Tibial artery (tissue), 4 donors: ENCODE data around the gene NBEA.

Experiments used
- DNase-seq, 2 donors: peaks; one replicate each; pipeline ENCODE4 v3.0.0-alpha.2; 2019
- H3K27ac ChIP-seq, 2 donors: fragments of 200-600 bp; sonication (generic) in 1 of 2; 1 replicate in 1 of 2; 2 replicates in 1 of 2; pipeline ENCODE4 v1.5.1; 2018 to 2019; ENCODE audit warnings: mild to moderate bottlenecking in 1 of 2
- H3K27me3 ChIP-seq, 2 donors: fragments of 200-600 bp; sonication (generic) in 1 of 2; one replicate each; pipeline versions ENCODE4 v1.5.1 to v1.6.0; 2016 to 2019
- H3K36me3 ChIP-seq, 3 donors: fragments of 200-600 bp; sonication (generic) in 2 of 3; one replicate each; pipeline ENCODE4 v1.5.1; 2016 to 2019; ENCODE audit warnings: mild to moderate bottlenecking in 2 of 3
- H3K4me1 ChIP-seq, 4 donors: fragments of 200-600 bp; sonication (generic) in 2 of 4; 1 replicate in 3 of 4; 2 replicates in 1 of 4; pipeline ENCODE4 v1.5.1; 2016 to 2019
- H3K4me3 ChIP-seq, 2 donors: fragments of 200-600 bp; sonication (generic) in 1 of 2; 1 replicate in 1 of 2; 2 replicates in 1 of 2; pipeline ENCODE4 v1.5.1; 2018 to 2019; ENCODE audit warnings: mild to moderate bottlenecking in 2 of 2
- H3K9me3 ChIP-seq, 3 donors: fragments of 200-600 bp; sonication (generic) in 1 of 3; one replicate each; pipeline ENCODE4 v1.5.1; 2016 to 2019
- intact Hi-C: fragments of 100-400 bp; cut with DNase I; formaldehyde crosslinking; loops from one replicate; pipeline ENCODE4 v1.15.0; 2023; ENCODE audit warnings: low total_unique reads
- TF ChIP-seq, protein P1 (sequence below), 2 experiments: fragments of 200-600 bp in 1 of 2; fragments of 450-650 bp in 1 of 2; IDR thresholded peaks; one replicate each; pipeline ENCODE4 v1.5.1; 2017 to 2019; ENCODE audit warnings: antibody characterized with exemption in 2 of 2, mild to moderate bottlenecking in 1 of 2, moderate library complexity in 1 of 2

Gene NBEA

DNA sequence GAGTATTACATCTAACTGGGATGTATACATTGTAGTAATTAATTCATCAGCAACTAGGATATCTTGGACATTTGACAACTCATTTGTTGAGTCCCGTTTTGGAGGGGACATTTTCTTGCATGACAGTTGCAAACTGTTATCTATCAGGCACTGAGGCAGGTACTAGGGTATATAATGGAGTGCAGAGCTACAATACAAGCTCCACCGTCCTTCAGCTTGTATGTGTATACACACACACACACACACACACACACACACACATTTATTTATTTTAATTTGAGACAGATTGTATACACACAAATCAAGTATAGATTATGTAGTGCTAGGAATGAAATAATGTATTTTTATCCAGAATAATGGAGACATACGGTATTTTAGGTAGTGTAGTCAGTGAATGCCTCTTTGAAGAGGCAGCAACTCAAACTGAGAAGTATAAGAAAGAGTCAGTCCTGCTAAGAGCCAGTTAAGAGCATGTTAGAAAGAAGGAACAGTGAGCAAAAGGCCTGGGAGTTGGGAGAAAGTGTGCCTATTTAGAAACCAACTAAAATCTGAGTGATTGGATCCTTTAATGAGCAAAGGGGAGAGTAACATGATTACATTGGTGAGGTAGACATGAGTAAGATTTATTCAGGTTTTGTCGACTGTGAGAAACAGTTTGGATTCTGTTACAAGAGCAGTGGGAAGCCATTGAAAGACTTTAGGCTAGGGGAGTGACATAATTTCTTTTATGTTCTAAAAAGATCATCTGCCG, 74.5 kb downstream of the NBEA start:
- no peaks in the 10 kb centered on the region for H3K9me3 ChIP-seq
- no peak for DNase-seq
- intact Hi-C loops: no loop called here
- no peak overlapping the region for H3K4me3 ChIP-seq
- TF ChIP-seq, protein P1, sequence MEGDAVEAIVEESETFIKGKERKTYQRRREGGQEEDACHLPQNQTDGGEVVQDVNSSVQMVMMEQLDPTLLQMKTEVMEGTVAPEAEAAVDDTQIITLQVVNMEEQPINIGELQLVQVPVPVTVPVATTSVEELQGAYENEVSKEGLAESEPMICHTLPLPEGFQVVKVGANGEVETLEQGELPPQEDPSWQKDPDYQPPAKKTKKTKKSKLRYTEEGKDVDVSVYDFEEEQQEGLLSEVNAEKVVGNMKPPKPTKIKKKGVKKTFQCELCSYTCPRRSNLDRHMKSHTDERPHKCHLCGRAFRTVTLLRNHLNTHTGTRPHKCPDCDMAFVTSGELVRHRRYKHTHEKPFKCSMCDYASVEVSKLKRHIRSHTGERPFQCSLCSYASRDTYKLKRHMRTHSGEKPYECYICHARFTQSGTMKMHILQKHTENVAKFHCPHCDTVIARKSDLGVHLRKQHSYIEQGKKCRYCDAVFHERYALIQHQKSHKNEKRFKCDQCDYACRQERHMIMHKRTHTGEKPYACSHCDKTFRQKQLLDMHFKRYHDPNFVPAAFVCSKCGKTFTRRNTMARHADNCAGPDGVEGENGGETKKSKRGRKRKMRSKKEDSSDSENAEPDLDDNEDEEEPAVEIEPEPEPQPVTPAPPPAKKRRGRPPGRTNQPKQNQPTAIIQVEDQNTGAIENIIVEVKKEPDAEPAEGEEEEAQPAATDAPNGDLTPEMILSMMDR (IDR thresholded peaks at IDR 0.05): no peak
- no peaks in the 10 kb centered on the region for H3K27me3 ChIP-seq
- H3K36me3 ChIP-seq: no peaks in the 10 kb centered on the region
- no peaks in the 10 kb centered on the region for H3K4me1 ChIP-seq
- no peak overlapping the region for H3K27ac ChIP-seq

DNA sequence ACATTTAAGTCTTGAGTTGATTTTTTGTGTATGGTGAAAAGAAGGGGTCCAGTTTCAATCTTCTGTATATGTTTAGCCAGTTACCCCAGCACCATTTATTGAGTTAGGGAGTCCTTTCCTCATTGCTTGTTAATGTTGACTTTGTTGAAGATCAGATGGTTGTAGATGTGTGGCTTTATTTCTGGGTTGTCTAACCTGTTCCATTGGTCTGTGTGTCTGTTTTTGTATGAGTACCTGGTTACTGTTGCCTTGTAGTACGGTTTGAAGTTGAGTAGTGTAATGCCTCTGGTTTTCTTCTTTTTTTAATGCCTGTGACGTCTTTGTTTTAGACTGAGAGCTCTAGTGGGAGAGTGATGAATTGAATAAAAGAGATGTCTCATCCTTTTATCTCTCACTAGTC, 83.2 kb downstream of the NBEA start:
- TF ChIP-seq, protein P1 (IDR thresholded peaks at IDR 0.05): no peak
- Histone ChIP-seq H3K36me3 (no peaks in the 10 kb centered on the region), H3K9me3 (no peaks in the 10 kb centered on the region), H3K4me3 (no peak overlapping the region), H3K27me3 (no peaks in the 10 kb centered on the region), H3K27ac (no peak overlapping the region), H3K4me1 (no peaks in the 10 kb centered on the region)
- DNase-seq: no peak
- intact Hi-C loops: no loop called here

DNA sequence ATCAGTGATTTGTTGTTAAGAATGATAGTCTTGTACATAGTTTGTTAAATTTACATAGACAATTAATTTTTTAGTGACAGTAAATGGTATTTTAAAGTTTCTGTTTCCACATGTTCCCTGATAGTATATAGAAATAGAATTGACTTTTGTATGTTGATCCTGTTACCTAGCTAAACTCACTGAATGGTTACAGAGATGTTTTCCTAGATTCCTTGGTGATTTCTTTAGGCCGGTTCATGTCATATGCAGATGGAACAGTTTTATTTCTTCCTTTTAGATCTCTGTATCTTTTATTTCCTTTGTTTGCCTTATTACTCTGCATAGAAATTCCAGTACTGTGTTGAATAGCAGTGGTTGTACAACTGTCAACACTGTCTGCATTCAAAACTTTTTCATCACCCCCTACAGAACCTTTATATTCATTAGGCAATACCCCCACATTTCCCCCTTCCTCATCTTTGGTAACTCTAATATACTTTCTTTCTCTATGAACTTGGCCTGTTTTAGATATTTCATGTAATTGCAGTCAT, 86.3 kb downstream of the NBEA start:
- intact Hi-C loops: no loop called here
- peaks cover 0 to 25% (median 8%) of the 10 kb centered on the region in 3 donors for H3K9me3 ChIP-seq
- TF ChIP-seq, protein P1 (IDR thresholded peaks at IDR 0.05): no peak
- H3K4me3 ChIP-seq: no peak overlapping the region
- H3K4me1 ChIP-seq: no peaks in the 10 kb centered on the region
- no peak for DNase-seq
- H3K27me3 ChIP-seq: no peaks in the 10 kb centered on the region
- H3K36me3 ChIP-seq: no peaks in the 10 kb centered on the region
- H3K27ac ChIP-seq: no peak overlapping the region

DNA sequence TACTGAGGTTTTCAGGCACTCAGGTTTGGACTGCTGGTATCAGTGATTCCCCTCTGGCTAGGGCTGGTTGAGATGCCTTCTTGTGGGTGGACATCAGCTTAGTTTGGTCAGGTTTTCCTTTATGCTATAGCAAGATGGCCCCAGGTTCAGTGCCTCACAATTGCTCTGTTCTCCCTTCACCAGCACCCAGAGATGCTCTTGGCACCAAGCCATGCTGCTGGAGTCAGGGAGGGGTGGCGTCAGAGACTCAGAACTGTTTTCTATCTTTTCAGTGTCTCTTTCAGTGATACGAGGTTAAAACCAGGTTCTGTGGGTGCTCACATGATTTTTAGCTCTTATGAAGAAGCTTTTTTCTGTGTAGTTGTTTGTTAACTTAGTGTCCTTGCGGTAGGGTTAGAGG, 96.9 kb downstream of the NBEA start:
- Histone ChIP-seq H3K36me3 (no peaks in the 10 kb centered on the region), H3K4me1 (peaks cover 0 to 5% (median 0%) of the 10 kb centered on the region in 4 donors), H3K9me3 (peaks cover 0 to 5% (median 0%) of the 10 kb centered on the region in 3 donors), H3K4me3 (no peak overlapping the region), H3K27ac (no peak overlapping the region), H3K27me3 (no peaks in the 10 kb centered on the region)
- intact Hi-C loops: no loop called here
- TF ChIP-seq, protein P1 (IDR thresholded peaks at IDR 0.05): no peak
- DNase-seq: no peak

DNA sequence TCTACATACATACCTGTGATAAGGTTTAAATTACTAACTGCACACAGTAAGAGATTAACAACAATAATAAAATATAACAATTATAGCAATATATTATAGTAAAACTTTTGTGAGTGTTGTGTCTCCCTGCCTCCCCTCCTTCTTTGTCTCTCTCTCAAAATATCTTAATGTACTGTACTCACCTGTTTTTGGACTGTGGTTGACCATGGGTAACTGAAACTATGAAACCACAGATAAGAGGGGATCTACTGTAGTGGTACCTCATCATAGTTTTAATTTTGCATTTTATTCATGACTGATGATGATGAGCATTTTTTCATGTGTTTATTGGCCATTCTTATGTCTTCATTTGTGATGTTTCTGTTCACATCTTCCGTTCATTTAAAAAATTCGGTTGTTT, 104.5 kb downstream of the NBEA start:
- H3K36me3 ChIP-seq: no peaks in the 10 kb centered on the region
- TF ChIP-seq, protein P1 (IDR thresholded peaks at IDR 0.05): no peak

More for the DNA sequence above, 104.5 kb downstream of the NBEA start:
- Histone ChIP-seq H3K27me3 (no peaks in the 10 kb centered on the region), H3K4me3 (no peak overlapping the region), H3K4me1 (no peaks in the 10 kb centered on the region), H3K27ac (no peak overlapping the region), H3K9me3 (no peaks in the 10 kb centered on the region)
- intact Hi-C loops: no loop called here
- DNase-seq: no peak
